Loucy (cell line): ENCODE data around the gene DYNLT4.
"Not testable (repeated sequence)": the region's sequence is repeated elsewhere in the genome, so short reads cannot be mapped to it uniquely, and the experiment has no call there.

Experiments
- H2AFZ ChIP-seq: fragments of 200-600 bp; sonication (generic); 2 replicates; pipeline ENCODE4 v1.6.0; 2016; ENCODE audit warnings: antibody characterized with exemption, mild to moderate bottlenecking, low read length, moderate library complexity
- H3F3A ChIP-seq: fragments of 200-600 bp; 2 replicates; pipeline ENCODE4 v1.6.0; 2016; ENCODE audit warnings: antibody characterized with exemption, low read depth, mild to moderate bottlenecking
- H3K27me3 ChIP-seq: fragments of 200-600 bp; sonication (generic); 2 replicates; pipeline ENCODE4 v1.6.1; 2014; ENCODE audit warnings: low read length, mild to moderate bottlenecking; ENCODE audit not compliant: insufficient read depth, poor library complexity, severe bottlenecking
- H3K36me3 ChIP-seq: fragments of 200-600 bp; sonication (generic); 2 replicates; pipeline ENCODE4 v1.6.1; 2016; ENCODE audit warnings: low read length; ENCODE audit not compliant: insufficient read depth
- H3K4me1 ChIP-seq: fragments of 200-600 bp; sonication (generic); 2 replicates; pipeline ENCODE4 v1.5.1; 2014; ENCODE audit warnings: low read length, mild to moderate bottlenecking; ENCODE audit not compliant: insufficient read depth, poor library complexity, severe bottlenecking
- H3K4me2 ChIP-seq: fragments of 200-600 bp; sonication (generic); 2 replicates; pipeline ENCODE4 v1.6.0; 2014; ENCODE audit warnings: antibody characterized with exemption, low read length, low read depth, mild to moderate bottlenecking; ENCODE audit not compliant: poor library complexity, severe bottlenecking
- H3K4me3 ChIP-seq: fragments of 200-600 bp; sonication (generic); 2 replicates; pipeline ENCODE4 v1.5.1; 2014; ENCODE audit warnings: low read length, mild to moderate bottlenecking, mixed read lengths; ENCODE audit not compliant: poor library complexity, severe bottlenecking
- H3K79me2 ChIP-seq: fragments of 200-600 bp; sonication (generic); 2 replicates; pipeline ENCODE4 v1.6.1; 2014; ENCODE audit warnings: low read length; ENCODE audit not compliant: insufficient read depth
- H3K9ac ChIP-seq: fragments of 200-600 bp; sonication (generic); 2 replicates; pipeline ENCODE4 v1.6.0; 2014; ENCODE audit warnings: mild to moderate bottlenecking, low read depth, low read length, moderate library complexity; ENCODE audit not compliant: poor library complexity, severe bottlenecking
- H3K9me2 ChIP-seq: fragments of 200-600 bp; sonication (generic); replicated peaks from 2 replicates; pipeline ENCODE4 v1.6.1; 2016; ENCODE audit warnings: low read depth, low read length, mixed read lengths
- H3K9me3 ChIP-seq: fragments of 200-600 bp; sonication (generic); 2 replicates; pipeline ENCODE4 v1.6.1; 2014; ENCODE audit warnings: mild to moderate bottlenecking, antibody characterized with exemption, low read length, low read depth; ENCODE audit not compliant: insufficient read depth
- H4K20me1 ChIP-seq: fragments of 200-600 bp; sonication (generic); 2 replicates; pipeline ENCODE4 v1.6.0; 2014; ENCODE audit warnings: antibody characterized with exemption, low read length, mild to moderate bottlenecking; ENCODE audit not compliant: insufficient read depth, poor library complexity, severe bottlenecking
- CTCF ChIP-seq: fragments of 200-600 bp; sonication (generic); conservative IDR thresholded peaks from 2 replicates; pipeline ENCODE4 v1.5.1; 2014; ENCODE audit warnings: mild to moderate bottlenecking, antibody characterized with exemption, low read length
- EZH2phosphoT487 ChIP-seq: fragments of 200-600 bp; IDR thresholded peaks from 2 replicates; pipeline ENCODE4 v1.6.1; 2018; ENCODE audit warnings: antibody characterized with exemption, mild to moderate bottlenecking, moderate library complexity, borderline replicate concordance

The DYNLT4 gene

DNA sequence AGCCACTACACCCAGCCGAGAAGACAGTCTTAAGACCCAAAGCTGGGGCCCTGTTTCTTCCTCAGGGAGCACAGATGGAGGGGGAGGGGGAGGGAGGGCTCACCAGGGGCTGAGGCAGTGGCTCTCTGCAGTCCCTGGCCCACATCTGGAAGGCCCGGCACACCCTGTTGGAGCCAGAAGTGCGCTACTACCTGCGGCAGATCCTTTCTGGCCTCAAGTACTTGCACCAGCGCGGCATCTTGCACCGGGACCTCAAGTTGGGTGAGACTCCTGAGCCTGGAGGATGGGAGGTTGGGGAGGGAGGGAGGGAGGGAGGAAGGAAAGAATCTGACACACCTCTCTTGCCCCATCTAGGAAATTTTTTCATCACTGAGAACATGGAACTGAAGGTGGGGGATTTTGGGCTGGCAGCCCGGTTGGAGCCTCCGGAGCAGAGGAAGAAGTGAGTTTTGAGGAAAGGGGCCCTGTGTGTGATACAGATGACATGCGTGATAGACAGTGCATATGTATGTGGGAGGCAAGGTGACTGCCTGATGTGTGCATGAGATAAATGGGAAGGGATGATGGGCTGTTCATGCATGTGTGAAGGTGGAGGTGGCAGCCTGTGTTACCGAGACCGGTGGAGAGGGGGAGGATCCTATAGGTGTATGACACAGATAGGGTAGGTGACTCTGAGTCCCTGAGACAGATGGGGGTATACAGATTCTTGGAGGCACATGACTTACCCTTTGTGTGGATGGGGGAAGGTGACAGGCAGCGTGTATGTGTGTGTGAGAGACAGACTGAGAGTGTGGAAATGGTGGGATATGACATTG is 5.5 kb downstream of the DYNLT4 start:
- TF ChIP-seq EZH2phosphoT487 (no peak), CTCF (no peak)
- H3K9me3 ChIP-seq, result no peaks in the 10 kb centered on the region
- peak overlapping the region; percentile 84 for H3K4me2 ChIP-seq
- H3F3A ChIP-seq, result 0 out of 2 replicates have a peak, but pooled peaks cover 2% of the 10 kb centered on the region
- H3K9me2 ChIP-seq, result no peaks in the 10 kb centered on the region
- no peak overlapping the region for H2AFZ ChIP-seq
- H3K79me2 ChIP-seq, result peaks cover 4% of the 10 kb centered on the region
- no peaks in the 10 kb centered on the region for H3K36me3 ChIP-seq
- no peak overlapping the region for H3K4me3 ChIP-seq
- H3K27me3 ChIP-seq, result no peaks in the 10 kb centered on the region
- H3K9ac ChIP-seq, result no peak overlapping the region
- H4K20me1 ChIP-seq, result no peaks in the 10 kb centered on the region
- no peaks in the 10 kb centered on the region for H3K4me1 ChIP-seq

DNA sequence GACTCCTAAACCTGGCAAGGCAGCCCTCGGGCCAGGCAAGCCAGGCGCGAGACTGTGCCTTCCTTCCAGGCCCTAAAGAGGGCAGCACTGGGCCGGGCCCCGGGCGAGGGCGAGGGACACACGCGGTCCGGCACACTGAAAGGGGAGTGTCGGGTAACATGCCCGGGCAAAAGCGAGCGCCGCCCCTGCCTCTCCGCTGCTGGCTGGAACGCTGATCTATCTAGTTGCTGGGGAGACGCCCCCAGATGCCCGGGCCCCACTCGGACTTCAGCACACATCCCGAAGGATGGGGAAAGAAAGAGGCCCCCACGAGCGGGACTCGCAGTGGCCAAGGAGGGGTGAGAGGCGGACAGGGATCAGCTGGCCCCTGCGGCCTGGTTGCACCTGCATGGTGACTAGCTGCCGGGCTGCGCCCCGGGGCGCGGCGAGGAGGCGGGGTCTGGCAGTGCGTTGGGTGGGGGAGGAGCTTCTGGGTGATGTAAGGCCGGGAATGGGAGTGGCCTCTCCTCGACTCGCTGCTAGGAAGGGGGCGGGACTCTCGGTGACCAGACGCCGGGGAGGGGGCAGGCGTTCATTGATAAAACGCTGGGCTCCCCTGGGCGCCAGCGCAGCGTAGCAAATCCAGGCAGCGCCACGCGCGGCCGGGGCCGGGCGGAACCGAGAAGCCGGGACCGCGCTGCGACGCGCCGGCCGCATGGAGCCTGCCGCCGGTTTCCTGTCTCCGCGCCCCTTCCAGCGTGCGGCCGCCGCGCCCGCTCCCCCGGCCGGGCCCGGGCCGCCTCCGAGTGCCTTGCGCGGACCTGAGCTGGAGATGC is 7.2 kb downstream of the DYNLT4 start, which contains the start of gene PLK3:
PLK3 (plus strand) TSS at position 608 of the 815 bp plus-strand sequence; CDS start at position 695, 87 bp downstream.
- Histone ChIP-seq H3K9ac (peak within 1 kb of the TSS; percentile 93), H3K4me2 (peak within 1 kb of the TSS; percentile 84), H3K79me2 (peaks cover 4% of the 10 kb centered on the region), H3K4me3 (peak within 1 kb of the TSS; percentile 86), H4K20me1 (no peaks in the 10 kb centered on the region), H3K4me1 (no peaks in the 10 kb centered on the region), H3K9me3 (no peaks in the 10 kb centered on the region), H3K9me2 (no peaks in the 10 kb centered on the region), H3K27me3 (no peaks in the 10 kb centered on the region), H3F3A (0 out of 2 replicates have a peak, but pooled peaks cover 2% of the 10 kb centered on the region), H3K36me3 (no peaks in the 10 kb centered on the region), H2AFZ (peak within 1 kb of the TSS; percentile 93)
- no peak for TF ChIP-seq EZH2phosphoT487
- TF ChIP-seq CTCF, result peak; percentile 79

DNA sequence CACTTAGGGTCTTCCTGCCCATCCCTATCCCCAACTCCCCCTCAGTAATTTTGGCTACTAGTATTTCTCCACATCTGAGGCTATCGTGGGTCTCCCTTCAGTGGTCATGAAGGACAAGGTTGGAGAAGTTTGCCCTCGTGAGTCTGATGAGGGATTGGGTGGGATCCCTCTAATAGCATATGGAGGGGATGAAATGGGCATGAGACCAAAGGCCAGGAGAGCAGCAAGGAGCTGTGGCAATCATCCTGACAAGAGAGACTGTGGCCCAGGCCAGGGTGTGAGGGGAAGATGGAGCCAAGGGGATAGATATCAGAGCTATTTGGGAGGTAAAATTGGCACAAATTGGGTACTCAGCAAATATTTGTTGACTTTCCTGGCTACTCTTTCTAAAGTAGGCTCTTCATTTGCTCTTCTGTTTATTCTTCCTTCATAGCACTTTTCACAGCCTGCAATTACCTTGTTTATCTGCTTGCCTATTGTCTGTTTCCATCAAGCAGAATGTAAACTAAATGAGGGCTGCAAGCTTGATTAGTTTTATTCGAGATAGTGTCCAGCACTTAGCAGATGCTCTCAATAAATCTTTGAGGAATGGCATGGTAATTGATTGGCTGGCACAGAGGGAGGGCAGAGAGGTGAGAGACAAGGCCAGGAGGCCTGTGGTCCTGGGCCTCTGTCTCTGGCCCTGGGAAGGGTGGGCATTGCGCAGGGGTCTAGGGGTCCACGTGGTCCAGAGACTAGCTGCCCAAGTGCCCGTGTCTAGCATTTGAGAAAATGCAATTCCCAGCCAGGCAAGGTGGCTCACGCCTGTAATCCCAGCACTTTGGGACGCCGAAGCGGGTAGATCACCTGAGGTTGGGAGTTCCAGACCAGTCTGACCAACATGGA is 8.4 kb downstream of the DYNLT4 start:
- H3K79me2 ChIP-seq, result peaks cover 4% of the 10 kb centered on the region
- H2AFZ ChIP-seq, result no peak overlapping the region
- H3K36me3 ChIP-seq, result no peaks in the 10 kb centered on the region
- H3K9ac ChIP-seq, result peak overlapping the region; percentile 93
- no peaks in the 10 kb centered on the region for H4K20me1 ChIP-seq
- H3K9me3 ChIP-seq, result no peaks in the 10 kb centered on the region
- H3K4me3 ChIP-seq, result peak overlapping the region; percentile 86
- H3K4me1 ChIP-seq, result no peaks in the 10 kb centered on the region
- peak overlapping the region; percentile 84 for H3K4me2 ChIP-seq
- TF ChIP-seq EZH2phosphoT487, result no peak
- no peak for TF ChIP-seq CTCF
- H3F3A ChIP-seq, result 0 out of 2 replicates have a peak, but pooled peaks cover 2% of the 10 kb centered on the region
- no peaks in the 10 kb centered on the region for H3K9me2 ChIP-seq
- H3K27me3 ChIP-seq, result no peaks in the 10 kb centered on the region

DNA sequence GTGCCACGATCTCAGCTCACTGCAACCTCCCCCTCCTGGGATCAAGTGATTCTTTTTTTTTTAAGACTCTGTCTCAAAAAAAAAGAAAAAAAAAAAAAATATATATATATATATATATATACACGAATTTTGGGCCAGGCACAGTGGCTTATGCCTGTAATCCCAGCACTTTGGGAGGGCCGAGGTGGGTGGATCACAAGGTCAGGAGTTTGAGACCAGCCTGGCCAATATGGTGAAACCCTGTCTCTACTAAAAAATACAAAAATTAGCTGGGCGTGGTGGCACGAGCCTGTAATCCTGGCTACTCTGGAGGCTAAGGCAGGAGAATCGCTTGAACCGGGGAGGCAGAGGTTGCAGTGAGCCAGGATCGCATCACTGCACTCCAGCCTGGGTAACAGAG is 9.3 kb downstream of the DYNLT4 start:
- not testable (repeated sequence) for H3K4me3 ChIP-seq, H3K9ac ChIP-seq, H3K27me3 ChIP-seq, H3K4me2 ChIP-seq, H3F3A ChIP-seq, H3K4me1 ChIP-seq, H4K20me1 ChIP-seq, H3K9me2 ChIP-seq, H2AFZ ChIP-seq, H3K79me2 ChIP-seq, H3K9me3 ChIP-seq, H3K36me3 ChIP-seq
